ENCODE measurements around the gene NCAM1.

The NCAM1 gene

GRCh38 chr11:112977755-112978154 lies 16.5 kb downstream of the NCAM1 start:
- DNase-seq (no peak), ATAC-seq (ENCODE audit: insufficient read depth, low read depth) (no peak)
- TF ChIP-seq EZH2 (IDR thresholded peaks at IDR 0.05; ENCODE audit: borderline replicate concordance, low read depth, low read length, severe bottlenecking) (no peak), CTCF (IDR thresholded peaks at IDR 0.05; ENCODE audit: borderline replicate concordance, extremely low read depth, low read length, poor library complexity, severe bottlenecking) (no peak)
- Histone ChIP-seq H3K9ac (ENCODE audit: low read depth, low read length) (no peak overlapping the region), H3K4me2 (ENCODE audit: insufficient read depth, low read length) (no peak overlapping the region), H3K9me3 (ENCODE audit: insufficient read depth, low read length, severe bottlenecking) (no peaks in the 10 kb centered on the region), H3K4me1 (ENCODE audit: insufficient read depth, low read length) (no peaks in the 10 kb centered on the region), H3K27ac (ENCODE audit: low read length) (no peak overlapping the region), H3K79me2 (ENCODE audit: insufficient read depth, low read length) (no peaks in the 10 kb centered on the region), H3K4me3 (ENCODE audit: low read depth in 1 of 2, low read length in 2 of 2) (no peak overlapping the region), H4K20me1 (ENCODE audit: insufficient read depth, low read length) (no peaks in the 10 kb centered on the region), H3K27me3 (ENCODE audit: insufficient read depth, low read length, poor library complexity) (no peaks in the 10 kb centered on the region), H3K36me3 (ENCODE audit: insufficient read depth, low read length) (no peaks in the 10 kb centered on the region), H2AFZ (ENCODE audit: low read depth, low read length) (no peak overlapping the region)

GRCh38 chr11:112983887-112984286 lies 22.7 kb downstream of the NCAM1 start:
- Histone ChIP-seq H3K27ac (ENCODE audit: low read length) (no peak overlapping the region), H3K9me3 (ENCODE audit: insufficient read depth, low read length, severe bottlenecking) (peaks cover 7% of the 10 kb centered on the region), H3K27me3 (ENCODE audit: insufficient read depth, low read length, poor library complexity) (no peaks in the 10 kb centered on the region), H3K9ac (ENCODE audit: low read depth, low read length) (no peak overlapping the region), H3K79me2 (ENCODE audit: insufficient read depth, low read length) (no peaks in the 10 kb centered on the region), H2AFZ (ENCODE audit: low read depth, low read length) (no peak overlapping the region), H3K4me3 (ENCODE audit: low read depth in 1 of 2, low read length in 2 of 2) (no peak overlapping the region), H3K36me3 (ENCODE audit: insufficient read depth, low read length) (no peaks in the 10 kb centered on the region), H3K4me2 (ENCODE audit: insufficient read depth, low read length) (no peak overlapping the region), H4K20me1 (ENCODE audit: insufficient read depth, low read length) (no peaks in the 10 kb centered on the region), H3K4me1 (ENCODE audit: insufficient read depth, low read length) (no peaks in the 10 kb centered on the region)
- no peak for DNase-seq
- no peak for TF ChIP-seq EZH2 (IDR thresholded peaks at IDR 0.05; ENCODE audit: borderline replicate concordance, low read depth, low read length, severe bottlenecking)
- TF ChIP-seq CTCF (IDR thresholded peaks at IDR 0.05; ENCODE audit: borderline replicate concordance, extremely low read depth, low read length, poor library complexity, severe bottlenecking) = no peak
- ATAC-seq (ENCODE audit: insufficient read depth, low read depth) = no peak

- TF ChIP-seq CTCF (IDR thresholded peaks at IDR 0.05; ENCODE audit: borderline replicate concordance, extremely low read depth, low read length, poor library complexity, severe bottlenecking) (no peak), EZH2 (IDR thresholded peaks at IDR 0.05; ENCODE audit: borderline replicate concordance, low read depth, low read length, severe bottlenecking) (no peak)
- no peak overlapping the region for H3K4me3 ChIP-seq (ENCODE audit: low read depth in 1 of 2, low read length in 2 of 2)
- H3K9ac ChIP-seq (ENCODE audit: low read depth, low read length) = no peak overlapping the region
- DNase-seq (no peak), ATAC-seq (ENCODE audit: insufficient read depth, low read depth) (no peak)
- H3K36me3 ChIP-seq (ENCODE audit: insufficient read depth, low read length) = no peaks in the 10 kb centered on the region
- no peaks in the 10 kb centered on the region for H3K4me1 ChIP-seq (ENCODE audit: insufficient read depth, low read length)
- H3K4me2 ChIP-seq (ENCODE audit: insufficient read depth, low read length) = no peak overlapping the region
- no peaks in the 10 kb centered on the region for H3K79me2 ChIP-seq (ENCODE audit: insufficient read depth, low read length)
- peaks cover 13% of the 10 kb centered on the region for H3K9me3 ChIP-seq (ENCODE audit: insufficient read depth, low read length, severe bottlenecking)
- H3K27me3 ChIP-seq (ENCODE audit: insufficient read depth, low read length, poor library complexity) = no peaks in the 10 kb centered on the region
- no peak overlapping the region for H2AFZ ChIP-seq (ENCODE audit: low read depth, low read length)
- no peak overlapping the region for H3K27ac ChIP-seq (ENCODE audit: low read length)
- no peaks in the 10 kb centered on the region for H4K20me1 ChIP-seq (ENCODE audit: insufficient read depth, low read length)
Observed at GRCh38 chr11:112989198-112989597, 28.0 kb downstream of the NCAM1 start.

- no peak for DNase-seq
- Histone ChIP-seq H3K9me3 (ENCODE audit: insufficient read depth, low read length, severe bottlenecking) (peaks cover 7% of the 10 kb centered on the region), H3K36me3 (ENCODE audit: insufficient read depth, low read length) (no peaks in the 10 kb centered on the region), H3K4me3 (ENCODE audit: low read depth in 1 of 2, low read length in 2 of 2) (no peak overlapping the region), H3K4me1 (ENCODE audit: insufficient read depth, low read length) (no peaks in the 10 kb centered on the region), H2AFZ (ENCODE audit: low read depth, low read length) (no peak overlapping the region), H3K79me2 (ENCODE audit: insufficient read depth, low read length) (no peaks in the 10 kb centered on the region), H3K27ac (ENCODE audit: low read length) (no peak overlapping the region), H4K20me1 (ENCODE audit: insufficient read depth, low read length) (no peaks in the 10 kb centered on the region), H3K27me3 (ENCODE audit: insufficient read depth, low read length, poor library complexity) (peaks cover 5% of the 10 kb centered on the region), H3K4me2 (ENCODE audit: insufficient read depth, low read length) (no peak overlapping the region), H3K9ac (ENCODE audit: low read depth, low read length) (no peak overlapping the region)
- ATAC-seq (ENCODE audit: insufficient read depth, low read depth) = no peak
- TF ChIP-seq EZH2 (IDR thresholded peaks at IDR 0.05; ENCODE audit: borderline replicate concordance, low read depth, low read length, severe bottlenecking) (no peak), CTCF (IDR thresholded peaks at IDR 0.05; ENCODE audit: borderline replicate concordance, extremely low read depth, low read length, poor library complexity, severe bottlenecking) (no peak)
Observed at GRCh38 chr11:112993808-112994207, 32.6 kb downstream of the NCAM1 start.
